ENCODE measurements around the gene SLC13A5.
"Not testable (repeated sequence)": the region's sequence is repeated elsewhere in the genome, so short reads cannot be mapped to it uniquely, and the experiment has no call there.

DNA sequence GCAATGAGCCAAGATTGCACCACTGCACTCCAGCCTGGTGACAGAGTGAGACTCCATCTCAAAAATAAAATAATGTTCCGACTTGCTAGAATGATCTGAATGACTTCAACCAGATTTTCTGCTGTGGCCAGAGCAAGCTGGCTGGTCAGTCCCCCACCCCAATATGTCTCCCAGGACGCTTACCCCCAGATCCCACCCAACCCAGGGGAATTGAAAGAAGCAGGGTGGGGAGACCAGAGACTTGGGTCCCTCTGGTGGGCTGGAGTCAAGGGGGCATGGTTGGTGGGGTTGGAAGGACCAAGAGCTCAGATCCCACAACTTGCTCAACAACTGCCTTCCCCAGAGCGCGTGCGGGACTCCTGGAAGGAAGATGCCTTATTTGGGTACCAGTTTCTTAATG, 54.8 kb downstream of the SLC13A5 start:
- TF ChIP-seq, protein P1, sequence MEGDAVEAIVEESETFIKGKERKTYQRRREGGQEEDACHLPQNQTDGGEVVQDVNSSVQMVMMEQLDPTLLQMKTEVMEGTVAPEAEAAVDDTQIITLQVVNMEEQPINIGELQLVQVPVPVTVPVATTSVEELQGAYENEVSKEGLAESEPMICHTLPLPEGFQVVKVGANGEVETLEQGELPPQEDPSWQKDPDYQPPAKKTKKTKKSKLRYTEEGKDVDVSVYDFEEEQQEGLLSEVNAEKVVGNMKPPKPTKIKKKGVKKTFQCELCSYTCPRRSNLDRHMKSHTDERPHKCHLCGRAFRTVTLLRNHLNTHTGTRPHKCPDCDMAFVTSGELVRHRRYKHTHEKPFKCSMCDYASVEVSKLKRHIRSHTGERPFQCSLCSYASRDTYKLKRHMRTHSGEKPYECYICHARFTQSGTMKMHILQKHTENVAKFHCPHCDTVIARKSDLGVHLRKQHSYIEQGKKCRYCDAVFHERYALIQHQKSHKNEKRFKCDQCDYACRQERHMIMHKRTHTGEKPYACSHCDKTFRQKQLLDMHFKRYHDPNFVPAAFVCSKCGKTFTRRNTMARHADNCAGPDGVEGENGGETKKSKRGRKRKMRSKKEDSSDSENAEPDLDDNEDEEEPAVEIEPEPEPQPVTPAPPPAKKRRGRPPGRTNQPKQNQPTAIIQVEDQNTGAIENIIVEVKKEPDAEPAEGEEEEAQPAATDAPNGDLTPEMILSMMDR (IDR thresholded peaks at IDR 0.05), result not testable (repeated sequence)
- not testable (repeated sequence) for TF ChIP-seq POLR2A (IDR thresholded peaks at IDR 0.05)

Data from heart left ventricle (tissue), 13 donors.